Neural progenitor cell (in vitro differentiated cells): ENCODE data around the gene ZCCHC7. TPM values are rescaled to one million over a fixed set of nuclear protein-coding genes. Genes with fewer than 3 reads are reported as not detected.

ENCODE experiments used
- DNase-seq: peaks from one replicate; pipeline ENCODE4 v3.0.0-alpha.2; 2016; ENCODE audit warnings: low spot score
- H2AFZ ChIP-seq: fragments of 200-600 bp; sonication (generic); replicated peaks from 2 replicates; pipeline ENCODE4 v1.6.1; 2016; ENCODE audit warnings: antibody characterized with exemption
- H3F3A ChIP-seq: fragments of 200-600 bp; sonication (generic); 2 replicates; pipeline ENCODE4 v1.6.1; 2016; ENCODE audit warnings: antibody characterized with exemption, low read depth
- H3K27ac ChIP-seq: fragments of 200-600 bp; sonication (generic); 2 replicates; pipeline ENCODE4 v1.5.1; 2016; ENCODE audit warnings: mild to moderate bottlenecking
- H3K27me3 ChIP-seq: fragments of 200-600 bp; sonication (generic); 2 replicates; pipeline ENCODE4 v1.6.1; 2016; ENCODE audit warnings: mild to moderate bottlenecking, moderate library complexity
- H3K36me3 ChIP-seq: fragments of 200-600 bp; sonication (generic); 2 replicates; pipeline ENCODE4 v1.5.1; 2016
- H3K4me1 ChIP-seq: fragments of 200-600 bp; sonication (generic); 2 replicates; pipeline ENCODE4 v1.6.1; 2016; ENCODE audit warnings: mixed run types
- H3K4me2 ChIP-seq: fragments of 200-600 bp; sonication (generic); 2 replicates; pipeline ENCODE4 v1.6.1; 2016
- H3K4me3 ChIP-seq: fragments of 200-600 bp; sonication (generic); 2 replicates; pipeline ENCODE4 v1.5.1; 2016
- H3K79me2 ChIP-seq: fragments of 200-600 bp; sonication (generic); 2 replicates; pipeline ENCODE4 v1.6.1; 2016; ENCODE audit warnings: low read depth
- H3K9ac ChIP-seq: fragments of 200-600 bp; sonication (generic); 2 replicates; pipeline ENCODE4 v1.6.1; 2016
- H3K9me3 ChIP-seq: fragments of 200-600 bp; sonication (generic); 2 replicates; pipeline ENCODE4 v1.5.1; 2016; ENCODE audit warnings: low read depth
- H4K20me1 ChIP-seq: fragments of 200-600 bp; sonication (generic); 2 replicates; pipeline ENCODE4 v1.6.1; 2016; ENCODE audit warnings: low read depth
- H3K27ac Mint-ChIP-seq: 3 replicates; pipeline ENCODE4 v1.8.0; 2021; ENCODE audit warnings: mixed read lengths
- H3K27me3 Mint-ChIP-seq: 2 replicates; pipeline ENCODE4 v1.8.0; 2022; ENCODE audit warnings: low read depth, mild to moderate bottlenecking, inconsistent platforms, moderate library complexity, mixed read lengths; ENCODE audit not compliant: insufficient read depth
- H3K36me3 Mint-ChIP-seq: 3 replicates; pipeline ENCODE4 v1.8.0; 2021; ENCODE audit warnings: mixed read lengths
- H3K4me1 Mint-ChIP-seq: 3 replicates; pipeline ENCODE4 v1.8.0; 2021; ENCODE audit warnings: mixed read lengths
- H3K4me3 Mint-ChIP-seq: 3 replicates; pipeline ENCODE4 v1.8.0; 2021; ENCODE audit warnings: mild to moderate bottlenecking, moderate library complexity, mixed read lengths
- H3K9me3 Mint-ChIP-seq: 3 replicates; pipeline ENCODE4 v1.8.0; 2020; ENCODE audit warnings: mixed read lengths
- CTCF ChIP-seq: fragments of 200-600 bp; sonication (generic); IDR thresholded peaks from 2 replicates; pipeline ENCODE4 v1.5.1; 2017; ENCODE audit warnings: antibody characterized with exemption, mild to moderate bottlenecking
- EZH2 ChIP-seq: fragments of 200-600 bp; sonication (generic); IDR thresholded peaks from 2 replicates; pipeline ENCODE4 v1.6.1; 2017; ENCODE audit warnings: antibody characterized with exemption, mild to moderate bottlenecking, moderate library complexity
- EZH2phosphoT487 ChIP-seq: fragments of 200-600 bp; sonication (generic); IDR thresholded peaks from 2 replicates; pipeline ENCODE4 v1.6.1; 2017; ENCODE audit warnings: antibody characterized with exemption
- total RNA-seq: library from RNA; depleted of rRNA; stranded (reverse); fragments of >200 nt; gene quantifications from 2 replicates; pipeline ENCODE4 v1.2.3, GENCODE V29; 2015; ENCODE audit warnings: low replicate concordance

Gene ZCCHC7
- total RNA-seq, 1 donor from 2014 or later: 27.6 TPM

- Mint-ChIP-seq H3K27me3 (no peaks in the 10 kb centered on the region), H3K9me3 (peaks cover 3% of the 10 kb centered on the region), H3K4me3 (no peak overlapping the region), H3K27ac (no peak overlapping the region), H3K4me1 (peaks cover 6% of the 10 kb centered on the region), H3K36me3 (peaks cover 13% of the 10 kb centered on the region)
- no peak overlapping the region for H3K27ac ChIP-seq
- H3K9ac ChIP-seq: no peak overlapping the region
- H2AFZ ChIP-seq: no peak overlapping the region
- TF ChIP-seq CTCF (no peak), EZH2 (no peak), EZH2phosphoT487 (no peak)
- no peak overlapping the region for H3K4me3 ChIP-seq
- no peak for DNase-seq
- H3K79me2 ChIP-seq: no peaks in the 10 kb centered on the region
- no peak overlapping the region for H3K4me2 ChIP-seq
- H3K36me3 ChIP-seq: no peaks in the 10 kb centered on the region
- H3F3A ChIP-seq: peaks cover 6% of the 10 kb centered on the region
- no peaks in the 10 kb centered on the region for H3K9me3 ChIP-seq
- H4K20me1 ChIP-seq: no peaks in the 10 kb centered on the region
- H3K27me3 ChIP-seq: no peaks in the 10 kb centered on the region
- peaks cover 5% of the 10 kb centered on the region for H3K4me1 ChIP-seq
Observed at GRCh38 chr9:37229882-37230482, 109.6 kb downstream of the ZCCHC7 start.

- Mint-ChIP-seq H3K4me1 (peaks cover 19% of the 10 kb centered on the region), H3K27me3 (no peaks in the 10 kb centered on the region), H3K36me3 (peaks cover 30% of the 10 kb centered on the region), H3K4me3 (no peak overlapping the region), H3K27ac (no peak overlapping the region), H3K9me3 (peaks cover 12% of the 10 kb centered on the region)
- H3K4me1 ChIP-seq: peaks cover 13% of the 10 kb centered on the region
- no peak for DNase-seq
- no peaks in the 10 kb centered on the region for H3K36me3 ChIP-seq
- no peaks in the 10 kb centered on the region for H3F3A ChIP-seq
- no peak overlapping the region for H3K9ac ChIP-seq
- H3K27ac ChIP-seq: no peak overlapping the region
- H3K4me2 ChIP-seq: no peak overlapping the region
- no peak overlapping the region for H3K4me3 ChIP-seq
- peaks cover 9% of the 10 kb centered on the region for H3K79me2 ChIP-seq
- no peaks in the 10 kb centered on the region for H3K9me3 ChIP-seq
- H2AFZ ChIP-seq: no peak overlapping the region
- peaks cover 6% of the 10 kb centered on the region for H4K20me1 ChIP-seq
- H3K27me3 ChIP-seq: no peaks in the 10 kb centered on the region
- TF ChIP-seq EZH2phosphoT487 (no peak), EZH2 (no peak), CTCF (no peak)
Observed at GRCh38 chr9:37236822-37237221, 116.4 kb downstream of the ZCCHC7 start.

GRCh38 chr9:37238122-37238521 is 117.7 kb downstream of the ZCCHC7 start:
- H3K9me3 Mint-ChIP-seq: peaks cover 12% of the 10 kb centered on the region
- H4K20me1 ChIP-seq: peaks cover 7% of the 10 kb centered on the region
- no peak overlapping the region for H3K4me2 ChIP-seq
- H3K27me3 Mint-ChIP-seq: no peaks in the 10 kb centered on the region
- no peaks in the 10 kb centered on the region for H3F3A ChIP-seq
- peaks cover 9% of the 10 kb centered on the region for H3K79me2 ChIP-seq
- no peaks in the 10 kb centered on the region for H3K27me3 ChIP-seq
- no peak overlapping the region for H3K4me3 ChIP-seq
- H3K27ac Mint-ChIP-seq: no peak overlapping the region
- H3K9ac ChIP-seq: no peak overlapping the region
- H3K27ac ChIP-seq: no peak overlapping the region
- TF ChIP-seq EZH2 (no peak), EZH2phosphoT487 (no peak), CTCF (no peak)
- H3K9me3 ChIP-seq: no peaks in the 10 kb centered on the region
- no peak overlapping the region for H3K4me3 Mint-ChIP-seq
- H3K4me1 ChIP-seq: peaks cover 16% of the 10 kb centered on the region
- no peaks in the 10 kb centered on the region for H3K36me3 ChIP-seq
- DNase-seq: no peak
- H3K4me1 Mint-ChIP-seq: peaks cover 24% of the 10 kb centered on the region
- peaks cover 30% of the 10 kb centered on the region for H3K36me3 Mint-ChIP-seq
- no peak overlapping the region for H2AFZ ChIP-seq
